Rectal smooth muscle tissue (tissue), 1 donor: ENCODE measurements around the gene NPAS3.

Source experiments
- H3K27ac ChIP-seq: one replicate; pipeline ENCODE4 v1.7.0; 2013; ENCODE audit warnings: low read depth, low read length, inconsistent platforms
- H3K27me3 ChIP-seq: one replicate; pipeline ENCODE4 v1.7.0; 2013; ENCODE audit warnings: low read length; ENCODE audit not compliant: control insufficient read depth, insufficient read depth
- H3K36me3 ChIP-seq: one replicate; pipeline ENCODE4 v1.7.0; 2013; ENCODE audit warnings: low read length; ENCODE audit not compliant: control insufficient read depth, insufficient read depth
- H3K4me1 ChIP-seq: one replicate; pipeline ENCODE4 v1.7.0; 2013; ENCODE audit warnings: low read length; ENCODE audit not compliant: control insufficient read depth, insufficient read depth
- H3K4me3 ChIP-seq: one replicate; pipeline ENCODE4 v1.7.0; 2013; ENCODE audit warnings: low read length
- H3K9ac ChIP-seq: one replicate; pipeline ENCODE4 v1.7.0; 2013; ENCODE audit warnings: low read length

Gene NPAS3

GRCh38 chr14:33505963-33506329 is 567.3 kb downstream of the NPAS3 start:
- H3K36me3 ChIP-seq = no peaks in the 10 kb centered on the region
- H3K27ac ChIP-seq = no peak overlapping the region
- H3K27me3 ChIP-seq = no peaks in the 10 kb centered on the region
- H3K4me1 ChIP-seq = peaks cover 2% of the 10 kb centered on the region
- H3K9ac ChIP-seq = no peak overlapping the region
- no peak overlapping the region for H3K4me3 ChIP-seq

DNA sequence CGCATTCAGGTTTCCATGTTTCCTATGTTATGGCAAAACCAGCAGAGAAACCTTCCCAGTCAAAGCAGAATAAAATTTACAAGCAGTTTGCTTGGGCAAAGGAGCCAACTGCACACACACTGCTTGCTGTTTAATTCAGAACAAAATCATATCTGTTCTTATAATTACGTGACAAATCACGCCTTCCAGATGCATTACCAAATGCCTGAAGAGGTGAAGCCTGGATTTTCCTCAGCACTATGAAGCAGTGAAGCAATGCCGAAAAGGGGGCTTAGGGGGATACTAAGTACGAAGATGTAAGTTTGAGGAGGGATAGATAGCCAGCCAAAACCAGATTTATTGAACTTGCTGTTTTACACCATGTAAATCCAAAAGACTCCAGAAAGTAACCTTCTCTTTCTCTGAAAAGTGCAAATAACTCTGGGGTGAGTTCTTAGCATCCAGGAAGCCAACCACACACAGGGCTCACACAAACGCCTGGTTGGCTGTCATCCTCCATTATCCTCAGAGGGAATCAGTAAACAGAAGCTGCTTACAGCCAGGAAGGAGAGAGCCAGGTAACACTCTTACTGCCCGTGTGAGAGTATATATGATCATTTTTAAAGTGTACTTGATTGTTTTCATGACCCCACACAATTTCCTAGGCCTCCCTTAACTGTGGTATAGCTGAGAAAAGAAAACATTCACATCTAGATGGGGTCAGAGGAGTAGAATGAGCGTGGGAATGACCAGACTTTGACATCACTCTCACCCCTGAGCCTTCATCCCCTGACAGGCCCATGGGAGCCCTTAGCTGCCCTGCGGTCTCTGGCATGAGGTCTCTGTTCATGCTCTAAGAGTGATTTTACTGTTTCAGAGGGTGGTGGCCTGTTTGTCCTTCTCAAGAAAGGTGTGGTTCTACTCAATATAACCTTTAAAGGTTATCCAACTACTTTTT is 569.7 kb downstream of the NPAS3 start:
- H3K4me3 ChIP-seq = no peak overlapping the region
- H3K9ac ChIP-seq = no peak overlapping the region
- no peaks in the 10 kb centered on the region for H3K27me3 ChIP-seq
- H3K27ac ChIP-seq = no peak overlapping the region
- H3K36me3 ChIP-seq = no peaks in the 10 kb centered on the region
- peaks cover 2% of the 10 kb centered on the region for H3K4me1 ChIP-seq

DNA sequence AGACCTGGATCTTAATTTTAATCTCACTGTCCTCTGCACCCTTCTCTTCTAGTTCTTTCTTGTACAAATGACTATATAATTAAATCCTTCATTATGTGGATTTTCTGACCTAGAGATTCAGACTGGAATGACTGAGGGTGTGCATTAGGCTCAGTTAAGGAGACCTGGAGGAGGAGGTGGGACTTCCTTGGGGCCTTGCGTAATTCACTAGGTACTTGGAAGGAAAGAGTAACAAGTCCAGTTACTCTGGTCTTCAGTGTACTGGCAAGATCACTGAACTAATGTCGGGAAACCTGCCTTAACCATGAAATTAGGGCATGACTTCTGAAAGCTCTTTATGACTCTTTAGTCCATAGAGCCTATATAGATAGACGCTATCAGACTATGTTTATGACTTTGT is 570.8 kb downstream of the NPAS3 start:
- H3K4me3 ChIP-seq = no peak overlapping the region
- H3K36me3 ChIP-seq = no peaks in the 10 kb centered on the region
- H3K4me1 ChIP-seq = peaks cover 2% of the 10 kb centered on the region
- no peak overlapping the region for H3K9ac ChIP-seq
- no peak overlapping the region for H3K27ac ChIP-seq
- H3K27me3 ChIP-seq = no peaks in the 10 kb centered on the region

DNA sequence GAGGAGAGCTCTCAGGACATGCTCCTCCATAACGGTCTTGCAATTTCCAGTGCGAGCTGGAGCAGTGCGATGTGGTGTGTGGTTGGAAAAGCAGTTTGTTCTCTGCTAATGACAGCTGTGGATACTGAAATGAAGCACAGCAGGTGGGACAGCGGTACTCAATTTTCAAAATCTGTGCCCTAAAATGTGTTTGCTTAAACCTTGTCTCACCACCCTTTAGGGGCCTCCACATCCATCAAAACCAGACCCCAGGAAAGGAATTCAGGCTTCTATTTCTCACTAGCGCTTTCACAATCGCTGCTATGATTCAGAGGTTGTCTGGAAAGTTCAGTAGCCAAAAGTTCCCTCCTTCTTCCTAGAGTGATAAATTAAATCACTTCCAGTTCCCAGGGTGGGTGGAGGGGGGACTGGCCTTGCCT is 571.4 kb downstream of the NPAS3 start:
- H3K4me3 ChIP-seq = no peak overlapping the region
- H3K9ac ChIP-seq = no peak overlapping the region
- no peaks in the 10 kb centered on the region for H3K27me3 ChIP-seq
- no peaks in the 10 kb centered on the region for H3K36me3 ChIP-seq
- peaks cover 2% of the 10 kb centered on the region for H3K4me1 ChIP-seq
- H3K27ac ChIP-seq = no peak overlapping the region

DNA sequence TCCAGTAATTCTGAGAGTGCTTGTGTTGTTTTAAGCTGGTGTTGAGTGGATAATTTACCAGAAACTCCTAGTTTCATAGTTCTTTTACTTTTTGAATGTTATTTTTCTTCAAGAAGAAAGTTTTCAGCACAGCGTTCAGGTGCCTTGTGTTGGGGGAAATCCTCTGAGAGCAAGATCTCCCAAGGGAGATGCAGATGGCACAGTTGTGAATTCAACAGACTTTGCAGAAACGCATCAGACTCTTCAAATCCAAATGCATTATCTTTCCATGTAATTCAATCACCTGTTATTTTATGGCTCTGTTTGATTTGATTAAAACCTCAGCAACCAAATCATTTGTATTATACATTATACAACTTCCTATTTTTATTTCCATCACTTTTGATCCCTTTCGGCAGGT is 572.3 kb downstream of the NPAS3 start:
- Histone ChIP-seq H3K4me1 (peaks cover 2% of the 10 kb centered on the region), H3K9ac (no peak overlapping the region), H3K27ac (no peak overlapping the region), H3K36me3 (no peaks in the 10 kb centered on the region), H3K27me3 (no peaks in the 10 kb centered on the region), H3K4me3 (no peak overlapping the region)

DNA sequence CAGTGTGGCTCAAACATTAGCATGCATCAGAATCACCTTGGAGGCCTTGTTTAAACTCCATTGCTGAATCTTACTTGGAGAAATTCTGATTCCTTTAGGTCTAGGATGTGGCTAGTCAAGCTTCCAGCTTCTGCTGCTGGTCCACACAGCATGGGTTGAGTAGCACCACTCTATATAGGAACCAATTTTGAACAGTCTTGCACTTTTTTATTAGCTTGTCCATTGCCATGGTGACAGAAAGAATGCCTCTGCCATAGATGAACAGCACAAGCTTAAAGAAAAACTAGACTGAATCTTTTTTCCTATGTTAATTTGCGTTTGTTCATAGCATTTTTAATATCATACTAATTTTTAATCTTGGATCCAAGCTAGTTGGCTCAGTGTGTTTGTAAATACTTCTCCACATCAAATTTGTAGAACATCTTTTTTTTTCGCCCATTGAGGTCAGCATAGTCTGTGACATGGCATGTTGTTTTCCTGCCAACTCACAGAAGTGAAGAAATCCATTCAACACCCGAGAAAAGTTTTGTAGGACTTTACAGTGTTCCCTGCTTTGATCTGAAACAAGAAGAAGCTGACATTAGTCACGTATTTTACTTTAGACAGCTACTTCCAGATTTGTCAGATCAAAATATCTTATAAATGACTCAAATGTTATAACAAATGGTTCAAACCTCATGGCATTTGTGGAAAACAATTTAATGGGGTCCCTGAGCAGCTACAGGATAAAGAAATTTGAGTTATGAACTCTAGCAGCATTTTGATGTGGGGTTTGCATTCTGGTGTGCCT is 573.4 kb downstream of the NPAS3 start:
- no peaks in the 10 kb centered on the region for H3K27me3 ChIP-seq
- no peak overlapping the region for H3K4me3 ChIP-seq
- H3K9ac ChIP-seq = no peak overlapping the region
- H3K36me3 ChIP-seq = no peaks in the 10 kb centered on the region
- H3K4me1 ChIP-seq = peaks cover 2% of the 10 kb centered on the region
- H3K27ac ChIP-seq = no peak overlapping the region

GRCh38 chr14:33515441-33515840 is 576.8 kb downstream of the NPAS3 start:
- no peak overlapping the region for H3K27ac ChIP-seq
- H3K4me1 ChIP-seq = no peaks in the 10 kb centered on the region
- no peaks in the 10 kb centered on the region for H3K27me3 ChIP-seq
- no peaks in the 10 kb centered on the region for H3K36me3 ChIP-seq
- no peak overlapping the region for H3K4me3 ChIP-seq
- no peak overlapping the region for H3K9ac ChIP-seq

DNA sequence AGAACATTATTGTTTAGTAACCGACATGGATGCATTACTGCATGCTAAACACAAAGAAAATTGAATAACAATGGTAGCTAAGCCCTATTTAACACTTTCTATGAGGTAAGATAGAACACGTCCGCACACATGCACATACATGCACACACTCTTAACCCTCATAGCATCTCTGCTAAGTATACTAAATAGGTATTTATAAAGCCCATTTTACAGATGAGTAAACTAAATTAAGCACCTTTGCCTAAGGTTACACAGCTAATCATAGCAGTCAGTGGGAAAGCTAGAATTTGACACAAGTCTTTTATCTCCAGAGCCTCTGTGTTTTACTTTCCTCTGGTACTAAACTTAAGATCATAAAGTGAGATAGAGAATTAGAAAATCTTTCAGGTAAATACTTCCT is 577.2 kb downstream of the NPAS3 start:
- Histone ChIP-seq H3K27me3 (no peaks in the 10 kb centered on the region), H3K36me3 (no peaks in the 10 kb centered on the region), H3K4me1 (no peaks in the 10 kb centered on the region), H3K27ac (no peak overlapping the region), H3K9ac (no peak overlapping the region), H3K4me3 (no peak overlapping the region)

DNA sequence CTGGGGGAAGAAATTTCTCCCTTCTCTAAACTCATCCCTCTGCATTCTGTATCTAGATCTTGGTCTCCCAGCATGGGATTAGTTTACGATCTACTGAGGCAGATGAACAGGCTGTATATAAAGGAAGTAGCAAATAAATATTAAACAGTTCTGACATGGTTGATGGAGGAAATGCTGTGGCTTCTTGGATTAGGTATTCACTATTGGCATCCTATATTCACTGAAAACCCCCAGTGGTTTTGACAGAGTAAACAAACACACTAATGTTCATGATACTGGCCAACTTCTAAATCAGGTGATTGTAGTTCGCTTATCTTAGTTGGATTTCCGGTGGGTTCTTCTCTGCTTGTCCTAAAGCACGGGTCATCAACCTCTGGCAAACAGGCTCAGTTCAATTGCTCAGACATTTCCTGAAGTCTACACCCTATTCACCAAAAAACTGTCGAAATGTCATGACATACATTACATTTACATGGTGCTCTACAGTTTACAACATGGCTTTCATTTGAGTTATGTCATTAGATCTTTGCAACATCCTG is 578.3 kb downstream of the NPAS3 start:
- H3K36me3 ChIP-seq = no peaks in the 10 kb centered on the region
- no peaks in the 10 kb centered on the region for H3K27me3 ChIP-seq
- no peak overlapping the region for H3K9ac ChIP-seq
- H3K4me3 ChIP-seq = no peak overlapping the region
- H3K4me1 ChIP-seq = no peaks in the 10 kb centered on the region
- no peak overlapping the region for H3K27ac ChIP-seq

GRCh38 chr14:33521192-33521591 is 582.5 kb downstream of the NPAS3 start:
- Histone ChIP-seq H3K4me3 (no peak overlapping the region), H3K27ac (no peak overlapping the region), H3K36me3 (no peaks in the 10 kb centered on the region), H3K9ac (no peak overlapping the region), H3K4me1 (no peaks in the 10 kb centered on the region), H3K27me3 (no peaks in the 10 kb centered on the region)

GRCh38 chr14:33524244-33524643 is 585.6 kb downstream of the NPAS3 start:
- no peak overlapping the region for H3K4me3 ChIP-seq
- no peak overlapping the region for H3K27ac ChIP-seq
- H3K4me1 ChIP-seq = no peaks in the 10 kb centered on the region
- H3K27me3 ChIP-seq = no peaks in the 10 kb centered on the region
- H3K9ac ChIP-seq = no peak overlapping the region
- no peaks in the 10 kb centered on the region for H3K36me3 ChIP-seq

GRCh38 chr14:33525626-33526025 is 586.9 kb downstream of the NPAS3 start:
- Histone ChIP-seq H3K9ac (no peak overlapping the region), H3K27ac (no peak overlapping the region), H3K36me3 (no peaks in the 10 kb centered on the region), H3K4me3 (no peak overlapping the region), H3K27me3 (no peaks in the 10 kb centered on the region), H3K4me1 (no peaks in the 10 kb centered on the region)
